Measurements from ENCODE around the gene NT5DC4.

GRCh38 chr2:112731479-112731878, 10.7 kb downstream of the NT5DC4 start:
- TF ChIP-seq CTCF (IDR thresholded peaks at IDR 0.05) = no peak
- no peak for TF ChIP-seq POLR2A (IDR thresholded peaks at IDR 0.05)

Measured in body of pancreas (tissue), 4 donors.